DOHH2 (cell line): ENCODE data around the gene PDE4A.

Experiments
- EZH2phosphoT487 ChIP-seq: fragments of 200-600 bp; sonication (generic); IDR thresholded peaks from 2 replicates; pipeline ENCODE4 v1.6.1; 2017; ENCODE audit warnings: borderline replicate concordance, mild to moderate bottlenecking, antibody characterized with exemption, low read length, moderate library complexity, mixed read lengths
- TF ChIP-seq, protein P1 (sequence below): fragments of 200-600 bp; sonication (generic); IDR thresholded peaks from one replicate; pipeline ENCODE4 v1.5.1; 2014; ENCODE audit warnings: antibody characterized with exemption, mild to moderate bottlenecking, low read depth, low read length; ENCODE audit not compliant: poor library complexity, severe bottlenecking

DNA sequence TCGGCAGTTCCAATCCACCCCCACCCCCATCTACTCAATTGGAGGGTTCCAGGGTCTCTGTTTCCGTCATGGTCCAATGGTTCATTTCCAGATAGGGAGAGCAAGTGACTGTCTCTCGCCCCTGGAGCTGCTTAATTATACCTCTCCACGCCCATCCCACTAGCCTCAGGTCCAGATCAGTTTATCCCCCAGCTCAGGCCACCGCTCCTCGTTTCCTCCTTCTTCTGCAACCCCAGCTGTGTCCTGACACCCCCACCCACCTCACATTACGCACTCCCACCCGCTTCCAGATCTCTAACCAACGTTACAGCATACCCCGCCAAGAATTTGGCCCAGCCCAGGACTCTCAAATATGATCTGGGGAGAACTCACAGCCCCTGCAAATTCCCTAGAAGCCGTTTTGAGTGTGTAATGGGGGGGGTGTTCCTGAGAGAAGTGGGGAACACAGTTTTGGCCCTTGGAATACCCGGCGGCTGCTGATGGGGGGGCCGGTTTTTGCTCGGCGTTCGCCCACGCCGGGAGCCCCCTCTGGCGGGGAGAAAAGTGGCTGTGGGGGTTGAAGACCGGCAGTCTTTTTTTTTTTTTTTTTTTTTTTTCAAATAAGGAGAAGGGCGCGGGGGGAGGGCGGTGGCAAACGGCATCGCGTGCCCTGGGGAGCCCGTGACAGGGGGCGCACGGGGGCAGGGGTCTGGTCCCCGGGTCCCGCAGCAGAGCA is 1.7 kb upstream of the PDE4A start:
- TF ChIP-seq, protein P1, sequence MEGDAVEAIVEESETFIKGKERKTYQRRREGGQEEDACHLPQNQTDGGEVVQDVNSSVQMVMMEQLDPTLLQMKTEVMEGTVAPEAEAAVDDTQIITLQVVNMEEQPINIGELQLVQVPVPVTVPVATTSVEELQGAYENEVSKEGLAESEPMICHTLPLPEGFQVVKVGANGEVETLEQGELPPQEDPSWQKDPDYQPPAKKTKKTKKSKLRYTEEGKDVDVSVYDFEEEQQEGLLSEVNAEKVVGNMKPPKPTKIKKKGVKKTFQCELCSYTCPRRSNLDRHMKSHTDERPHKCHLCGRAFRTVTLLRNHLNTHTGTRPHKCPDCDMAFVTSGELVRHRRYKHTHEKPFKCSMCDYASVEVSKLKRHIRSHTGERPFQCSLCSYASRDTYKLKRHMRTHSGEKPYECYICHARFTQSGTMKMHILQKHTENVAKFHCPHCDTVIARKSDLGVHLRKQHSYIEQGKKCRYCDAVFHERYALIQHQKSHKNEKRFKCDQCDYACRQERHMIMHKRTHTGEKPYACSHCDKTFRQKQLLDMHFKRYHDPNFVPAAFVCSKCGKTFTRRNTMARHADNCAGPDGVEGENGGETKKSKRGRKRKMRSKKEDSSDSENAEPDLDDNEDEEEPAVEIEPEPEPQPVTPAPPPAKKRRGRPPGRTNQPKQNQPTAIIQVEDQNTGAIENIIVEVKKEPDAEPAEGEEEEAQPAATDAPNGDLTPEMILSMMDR: peak; percentile 51
- TF ChIP-seq EZH2phosphoT487: no peak
